ENCODE data around the gene RBM15B. TPM values are rescaled to one million over a fixed set of nuclear protein-coding genes. Genes with fewer than 3 reads are reported as not detected.

RBM15B gene
- total RNA-seq, 1 experiment from 2014 or later, result 55.6 TPM

DNA sequence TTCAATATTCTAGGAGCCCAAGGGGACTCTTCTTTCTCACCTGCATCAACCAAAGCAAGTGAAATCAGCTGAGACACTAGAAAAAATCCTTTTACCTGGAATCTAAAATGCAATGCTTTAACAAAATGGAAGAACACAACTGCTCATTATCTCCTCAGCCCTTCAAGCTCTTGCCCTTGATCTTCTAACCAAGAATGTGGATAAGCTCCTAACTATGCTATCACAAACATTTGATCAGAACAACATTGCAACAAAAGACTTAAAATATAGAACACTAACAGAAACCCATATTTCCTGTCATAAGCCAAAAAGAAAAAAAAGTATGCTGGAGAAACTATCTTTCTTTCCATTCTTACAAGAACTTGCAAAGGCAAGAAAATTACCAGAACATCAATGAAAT lies 12.6 kb downstream of the RBM15B start:
- POLR2A ChIA-PET, result no interaction called here

DNA sequence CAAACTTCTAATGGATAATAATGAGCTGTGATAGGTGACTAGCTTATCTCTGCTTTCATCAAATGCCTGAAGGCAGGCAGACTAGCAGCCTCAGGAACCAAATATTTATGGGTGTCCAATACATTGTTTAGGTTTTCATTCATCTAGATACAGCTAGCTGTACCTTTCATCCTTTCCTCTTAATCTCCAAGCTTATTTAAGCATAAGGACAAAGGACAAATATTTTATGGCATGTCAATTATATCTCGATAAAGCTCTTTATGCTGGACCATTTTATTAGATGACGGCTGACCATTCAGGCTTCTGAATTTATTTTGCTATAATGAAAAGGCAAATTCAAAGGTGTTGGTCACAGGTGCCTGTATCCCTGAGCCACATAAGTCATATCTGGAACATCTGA lies 16.9 kb downstream of the RBM15B start:
- Mint-ChIP-seq H3K4me3 (no peak overlapping the region), H3K4me1 (no peaks in the 10 kb centered on the region), H3K27me3 (ENCODE audit: low read depth) (no peaks in the 10 kb centered on the region), H3K36me3 (peaks cover 33% of the 10 kb centered on the region), H3K27ac (no peak overlapping the region), H3K9me3 (no peaks in the 10 kb centered on the region)
- ATAC-seq (no peak), DNase-seq (ENCODE audit: low spot score) (no peak)
- ChIA-PET CTCF (interaction anchor here (1.1 kb wide), 1 partner anchor 27 kb away, joined by 3 read pairs; no protein-coding TSS in a partner anchor), POLR2A (interaction anchor here (0.7 kb wide), 1 partner anchor 1006 kb away, joined by 6 read pairs; no protein-coding TSS in a partner anchor)
- TF ChIP-seq, protein P1, sequence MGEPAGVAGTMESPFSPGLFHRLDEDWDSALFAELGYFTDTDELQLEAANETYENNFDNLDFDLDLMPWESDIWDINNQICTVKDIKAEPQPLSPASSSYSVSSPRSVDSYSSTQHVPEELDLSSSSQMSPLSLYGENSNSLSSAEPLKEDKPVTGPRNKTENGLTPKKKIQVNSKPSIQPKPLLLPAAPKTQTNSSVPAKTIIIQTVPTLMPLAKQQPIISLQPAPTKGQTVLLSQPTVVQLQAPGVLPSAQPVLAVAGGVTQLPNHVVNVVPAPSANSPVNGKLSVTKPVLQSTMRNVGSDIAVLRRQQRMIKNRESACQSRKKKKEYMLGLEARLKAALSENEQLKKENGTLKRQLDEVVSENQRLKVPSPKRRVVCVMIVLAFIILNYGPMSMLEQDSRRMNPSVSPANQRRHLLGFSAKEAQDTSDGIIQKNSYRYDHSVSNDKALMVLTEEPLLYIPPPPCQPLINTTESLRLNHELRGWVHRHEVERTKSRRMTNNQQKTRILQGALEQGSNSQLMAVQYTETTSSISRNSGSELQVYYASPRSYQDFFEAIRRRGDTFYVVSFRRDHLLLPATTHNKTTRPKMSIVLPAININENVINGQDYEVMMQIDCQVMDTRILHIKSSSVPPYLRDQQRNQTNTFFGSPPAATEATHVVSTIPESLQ (CRISPR knock-in tag; IDR thresholded peaks at IDR 0.05), result no peak
- no peak for TF ChIP-seq IRF2 (CRISPR knock-in tag; IDR thresholded peaks at IDR 0.05; ENCODE audit: borderline replicate concordance, low read depth)
- TF ChIP-seq FOXP1 (CRISPR knock-in tag; IDR thresholded peaks at IDR 0.05; ENCODE audit: borderline replicate concordance), result no peak
- TF ChIP-seq GABPB1 (CRISPR knock-in tag; IDR thresholded peaks at IDR 0.05), result no peak

More for the DNA sequence above, 12.6 kb downstream of the RBM15B start:
- no peak for DNase-seq (ENCODE audit: low spot score)
- Mint-ChIP-seq H3K27ac (no peak overlapping the region), H3K4me1 (no peaks in the 10 kb centered on the region), H3K9me3 (no peaks in the 10 kb centered on the region), H3K36me3 (peaks cover 27% of the 10 kb centered on the region), H3K4me3 (no peak overlapping the region), H3K27me3 (ENCODE audit: low read depth) (no peaks in the 10 kb centered on the region)
- no peak for TF ChIP-seq ZNF232 (CRISPR knock-in tag; IDR thresholded peaks at IDR 0.05)
- no peak for TF ChIP-seq PRRX2 (CRISPR knock-in tag; IDR thresholded peaks at IDR 0.05)
- TF ChIP-seq, protein P2, sequence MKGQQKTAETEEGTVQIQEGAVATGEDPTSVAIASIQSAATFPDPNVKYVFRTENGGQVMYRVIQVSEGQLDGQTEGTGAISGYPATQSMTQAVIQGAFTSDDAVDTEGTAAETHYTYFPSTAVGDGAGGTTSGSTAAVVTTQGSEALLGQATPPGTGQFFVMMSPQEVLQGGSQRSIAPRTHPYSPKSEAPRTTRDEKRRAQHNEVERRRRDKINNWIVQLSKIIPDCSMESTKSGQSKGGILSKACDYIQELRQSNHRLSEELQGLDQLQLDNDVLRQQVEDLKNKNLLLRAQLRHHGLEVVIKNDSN (CRISPR knock-in tag; IDR thresholded peaks at IDR 0.05), result no peak
- TF ChIP-seq, protein P3, sequence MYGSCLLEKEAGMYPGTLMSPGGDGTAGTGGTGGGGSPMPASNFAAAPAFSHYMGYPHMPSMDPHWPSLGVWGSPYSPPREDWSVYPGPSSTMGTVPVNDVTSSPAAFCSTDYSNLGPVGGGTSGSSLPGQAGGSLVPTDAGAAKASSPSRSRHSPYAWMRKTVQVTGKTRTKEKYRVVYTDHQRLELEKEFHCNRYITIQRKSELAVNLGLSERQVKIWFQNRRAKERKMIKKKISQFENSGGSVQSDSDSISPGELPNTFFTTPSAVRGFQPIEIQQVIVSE (CRISPR knock-in tag; IDR thresholded peaks at IDR 0.05; ENCODE audit: borderline replicate concordance), result no peak
- no peak for TF ChIP-seq TEAD4 (CRISPR knock-in tag; IDR thresholded peaks at IDR 0.05)
- no peak for TF ChIP-seq GRHL2 (CRISPR knock-in tag; IDR thresholded peaks at IDR 0.05; ENCODE audit: insufficient replicate concordance, severe bottlenecking)
- TF ChIP-seq, protein P4, sequence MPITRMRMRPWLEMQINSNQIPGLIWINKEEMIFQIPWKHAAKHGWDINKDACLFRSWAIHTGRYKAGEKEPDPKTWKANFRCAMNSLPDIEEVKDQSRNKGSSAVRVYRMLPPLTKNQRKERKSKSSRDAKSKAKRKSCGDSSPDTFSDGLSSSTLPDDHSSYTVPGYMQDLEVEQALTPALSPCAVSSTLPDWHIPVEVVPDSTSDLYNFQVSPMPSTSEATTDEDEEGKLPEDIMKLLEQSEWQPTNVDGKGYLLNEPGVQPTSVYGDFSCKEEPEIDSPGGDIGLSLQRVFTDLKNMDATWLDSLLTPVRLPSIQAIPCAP (CRISPR knock-in tag; IDR thresholded peaks at IDR 0.05), result no peak
- TF ChIP-seq ELF4 (CRISPR knock-in tag; IDR thresholded peaks at IDR 0.05; ENCODE audit: low read depth), result no peak
- TF ChIP-seq, protein P5, sequence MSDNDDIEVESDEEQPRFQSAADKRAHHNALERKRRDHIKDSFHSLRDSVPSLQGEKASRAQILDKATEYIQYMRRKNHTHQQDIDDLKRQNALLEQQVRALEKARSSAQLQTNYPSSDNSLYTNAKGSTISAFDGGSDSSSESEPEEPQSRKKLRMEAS (CRISPR knock-in tag; IDR thresholded peaks at IDR 0.05), result no peak
- TF ChIP-seq RELA (CRISPR knock-in tag; IDR thresholded peaks at IDR 0.05; ENCODE audit: borderline replicate concordance), result no peak
- no peak for TF ChIP-seq JUN (CRISPR knock-in tag; IDR thresholded peaks at IDR 0.05)
- TF ChIP-seq NR2C2 (CRISPR knock-in tag; IDR thresholded peaks at IDR 0.05), result no peak
- TF ChIP-seq, protein P6, sequence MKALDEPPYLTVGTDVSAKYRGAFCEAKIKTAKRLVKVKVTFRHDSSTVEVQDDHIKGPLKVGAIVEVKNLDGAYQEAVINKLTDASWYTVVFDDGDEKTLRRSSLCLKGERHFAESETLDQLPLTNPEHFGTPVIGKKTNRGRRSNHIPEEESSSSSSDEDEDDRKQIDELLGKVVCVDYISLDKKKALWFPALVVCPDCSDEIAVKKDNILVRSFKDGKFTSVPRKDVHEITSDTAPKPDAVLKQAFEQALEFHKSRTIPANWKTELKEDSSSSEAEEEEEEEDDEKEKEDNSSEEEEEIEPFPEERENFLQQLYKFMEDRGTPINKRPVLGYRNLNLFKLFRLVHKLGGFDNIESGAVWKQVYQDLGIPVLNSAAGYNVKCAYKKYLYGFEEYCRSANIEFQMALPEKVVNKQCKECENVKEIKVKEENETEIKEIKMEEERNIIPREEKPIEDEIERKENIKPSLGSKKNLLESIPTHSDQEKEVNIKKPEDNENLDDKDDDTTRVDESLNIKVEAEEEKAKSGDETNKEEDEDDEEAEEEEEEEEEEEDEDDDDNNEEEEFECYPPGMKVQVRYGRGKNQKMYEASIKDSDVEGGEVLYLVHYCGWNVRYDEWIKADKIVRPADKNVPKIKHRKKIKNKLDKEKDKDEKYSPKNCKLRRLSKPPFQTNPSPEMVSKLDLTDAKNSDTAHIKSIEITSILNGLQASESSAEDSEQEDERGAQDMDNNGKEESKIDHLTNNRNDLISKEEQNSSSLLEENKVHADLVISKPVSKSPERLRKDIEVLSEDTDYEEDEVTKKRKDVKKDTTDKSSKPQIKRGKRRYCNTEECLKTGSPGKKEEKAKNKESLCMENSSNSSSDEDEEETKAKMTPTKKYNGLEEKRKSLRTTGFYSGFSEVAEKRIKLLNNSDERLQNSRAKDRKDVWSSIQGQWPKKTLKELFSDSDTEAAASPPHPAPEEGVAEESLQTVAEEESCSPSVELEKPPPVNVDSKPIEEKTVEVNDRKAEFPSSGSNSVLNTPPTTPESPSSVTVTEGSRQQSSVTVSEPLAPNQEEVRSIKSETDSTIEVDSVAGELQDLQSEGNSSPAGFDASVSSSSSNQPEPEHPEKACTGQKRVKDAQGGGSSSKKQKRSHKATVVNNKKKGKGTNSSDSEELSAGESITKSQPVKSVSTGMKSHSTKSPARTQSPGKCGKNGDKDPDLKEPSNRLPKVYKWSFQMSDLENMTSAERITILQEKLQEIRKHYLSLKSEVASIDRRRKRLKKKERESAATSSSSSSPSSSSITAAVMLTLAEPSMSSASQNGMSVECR (CRISPR knock-in tag; IDR thresholded peaks at IDR 0.05; ENCODE audit: borderline replicate concordance), result no peak
- TF ChIP-seq ZNF121 (CRISPR knock-in tag; IDR thresholded peaks at IDR 0.05), result no peak
- TF ChIP-seq, protein P7, sequence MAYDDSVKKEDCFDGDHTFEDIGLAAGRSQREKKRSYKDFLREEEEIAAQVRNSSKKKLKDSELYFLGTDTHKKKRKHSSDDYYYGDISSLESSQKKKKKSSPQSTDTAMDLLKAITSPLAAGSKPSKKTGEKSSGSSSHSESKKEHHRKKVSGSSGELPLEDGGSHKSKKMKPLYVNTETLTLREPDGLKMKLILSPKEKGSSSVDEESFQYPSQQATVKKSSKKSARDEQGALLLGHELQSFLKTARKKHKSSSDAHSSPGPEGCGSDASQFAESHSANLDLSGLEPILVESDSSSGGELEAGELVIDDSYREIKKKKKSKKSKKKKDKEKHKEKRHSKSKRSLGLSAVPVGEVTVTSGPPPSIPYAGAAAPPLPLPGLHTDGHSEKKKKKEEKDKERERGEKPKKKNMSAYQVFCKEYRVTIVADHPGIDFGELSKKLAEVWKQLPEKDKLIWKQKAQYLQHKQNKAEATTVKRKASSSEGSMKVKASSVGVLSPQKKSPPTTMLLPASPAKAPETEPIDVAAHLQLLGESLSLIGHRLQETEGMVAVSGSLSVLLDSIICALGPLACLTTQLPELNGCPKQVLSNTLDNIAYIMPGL (CRISPR knock-in tag; IDR thresholded peaks at IDR 0.05), result no peak
- CTCF ChIA-PET, result no interaction called here
- ATAC-seq, result no peak

All from WTC11 (cell line).